Measurements from ENCODE around the gene SLC5A5.

DNA sequence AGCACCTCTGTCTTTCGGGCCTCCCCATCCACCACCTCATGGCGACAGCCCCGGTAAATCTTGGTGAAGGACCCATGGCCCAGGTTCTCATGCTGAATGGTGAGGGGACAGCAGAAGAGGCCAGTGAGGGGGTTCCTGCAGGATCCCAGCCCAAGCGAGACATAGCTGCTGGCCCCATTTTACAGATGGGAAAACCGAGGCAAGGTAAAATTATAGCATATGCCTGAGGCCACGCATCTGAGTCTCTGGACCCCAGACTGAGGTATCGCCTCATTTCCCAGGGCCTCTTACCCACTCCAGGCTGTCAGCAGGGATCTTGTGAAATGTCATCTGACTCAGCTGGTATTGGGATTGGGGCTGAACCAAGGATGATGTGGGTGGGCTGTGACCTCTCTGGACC is 33.8 kb upstream of the SLC5A5 start:
- TF ChIP-seq FOXA1 (IDR thresholded peaks at IDR 0.05) (no peak), CTBP1 (IDR thresholded peaks at IDR 0.05; ENCODE audit: borderline replicate concordance) (no peak), ZNF384 (IDR thresholded peaks at IDR 0.05) (no peak), FOXM1 (IDR thresholded peaks at IDR 0.05; ENCODE audit: borderline replicate concordance) (no peak), SP1 (IDR thresholded peaks at IDR 0.05) (no peak), SUZ12 (IDR thresholded peaks at IDR 0.05) (no peak), NFRKB (IDR thresholded peaks at IDR 0.05) (no peak), BHLHE40 (IDR thresholded peaks at IDR 0.05; ENCODE audit: borderline replicate concordance) (no peak), ELF4 (IDR thresholded peaks at IDR 0.05) (no peak), L3MBTL2 (conservative IDR thresholded peaks at IDR 0.05) (no peak), TARDBP (IDR thresholded peaks at IDR 0.05) (no peak), FOXK2 (IDR thresholded peaks at IDR 0.05) (no peak), ARNT (IDR thresholded peaks at IDR 0.05) (no peak)
- TF ChIP-seq, protein P1, sequence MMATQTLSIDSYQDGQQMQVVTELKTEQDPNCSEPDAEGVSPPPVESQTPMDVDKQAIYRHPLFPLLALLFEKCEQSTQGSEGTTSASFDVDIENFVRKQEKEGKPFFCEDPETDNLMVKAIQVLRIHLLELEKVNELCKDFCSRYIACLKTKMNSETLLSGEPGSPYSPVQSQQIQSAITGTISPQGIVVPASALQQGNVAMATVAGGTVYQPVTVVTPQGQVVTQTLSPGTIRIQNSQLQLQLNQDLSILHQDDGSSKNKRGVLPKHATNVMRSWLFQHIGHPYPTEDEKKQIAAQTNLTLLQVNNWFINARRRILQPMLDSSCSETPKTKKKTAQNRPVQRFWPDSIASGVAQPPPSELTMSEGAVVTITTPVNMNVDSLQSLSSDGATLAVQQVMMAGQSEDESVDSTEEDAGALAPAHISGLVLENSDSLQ (IDR thresholded peaks at IDR 0.05): no peak

All from HEK293T (cell line).